Ishikawa (cell line): ENCODE data around the gene TF.

Experiments used
- CEBPB ChIP-seq: IDR thresholded peaks from 2 replicates; pipeline ENCODE4 v1.6.1; 2012
- CREB1 ChIP-seq: IDR thresholded peaks from 2 replicates; pipeline ENCODE4 v1.6.1; 2012; ENCODE audit warnings: low read depth
- EGR1 ChIP-seq: IDR thresholded peaks from 2 replicates; pipeline ENCODE4 v1.6.1; 2012
- EP300 ChIP-seq: IDR thresholded peaks from 2 replicates; pipeline ENCODE4 v1.6.1; 2012; ENCODE audit warnings: borderline replicate concordance
- FOXM1 ChIP-seq: IDR thresholded peaks from 2 replicates; pipeline ENCODE4 v1.6.1; 2012; ENCODE audit warnings: low read depth, borderline replicate concordance
- NFIC ChIP-seq: IDR thresholded peaks from 2 replicates; pipeline ENCODE4 v1.6.1; 2012
- RAD21 ChIP-seq: IDR thresholded peaks from 2 replicates; pipeline ENCODE4 v1.6.1; 2012; ENCODE audit warnings: low read depth
- TAF1 ChIP-seq: IDR thresholded peaks from 2 replicates; pipeline ENCODE4 v1.6.1; 2012; ENCODE audit warnings: low read depth, mild to moderate bottlenecking
- TCF12 ChIP-seq: IDR thresholded peaks from 2 replicates; pipeline ENCODE4 v1.6.1; 2012; ENCODE audit warnings: low read depth
- TEAD4 ChIP-seq: IDR thresholded peaks from 2 replicates; pipeline ENCODE4 v1.6.1; 2012
- YY1 ChIP-seq: IDR thresholded peaks from 2 replicates; pipeline ENCODE4 v1.6.1; 2012; ENCODE audit warnings: low read depth
- ZBTB7A ChIP-seq: IDR thresholded peaks from 2 replicates; pipeline ENCODE4 v1.6.1; 2012; ENCODE audit warnings: low read depth
- TF ChIP-seq, protein P1 (sequence below): IDR thresholded peaks from 2 replicates; pipeline ENCODE4 v1.6.1; 2012
- TF ChIP-seq, protein P2 (sequence below): IDR thresholded peaks from 2 replicates; pipeline ENCODE4 v1.6.1; 2012
- TF ChIP-seq, protein P3 (sequence below): IDR thresholded peaks from 2 replicates; pipeline ENCODE4 v1.6.1; 2012; ENCODE audit warnings: low read depth, mild to moderate bottlenecking

Gene TF

DNA sequence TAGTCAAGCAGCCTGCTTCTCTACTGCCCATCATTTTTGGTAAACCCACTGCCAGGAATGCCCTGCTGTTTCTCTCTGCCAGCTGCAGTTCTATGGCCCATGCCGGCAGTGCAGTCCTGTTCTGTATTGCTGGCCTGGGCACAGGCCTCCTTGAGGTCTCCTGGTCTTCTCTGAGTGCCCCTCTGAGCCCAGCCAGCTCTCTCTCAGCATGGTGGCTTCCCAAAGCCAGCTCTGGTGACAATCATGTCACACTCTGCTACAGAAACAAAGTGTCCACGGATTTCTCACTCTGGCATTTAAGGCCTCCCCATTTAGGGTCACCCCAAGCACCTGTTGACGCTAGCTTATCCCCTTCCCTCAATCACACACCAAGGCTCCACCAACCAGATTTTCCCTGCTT lies 83.9 kb downstream of the TF start:
- no peak for TF ChIP-seq TEAD4
- no peak for TF ChIP-seq TAF1
- no peak for TF ChIP-seq FOXM1
- no peak for TF ChIP-seq CREB1
- TF ChIP-seq NFIC: no peak
- TF ChIP-seq YY1: no peak
- no peak for TF ChIP-seq ZBTB7A
- TF ChIP-seq, protein P1, sequence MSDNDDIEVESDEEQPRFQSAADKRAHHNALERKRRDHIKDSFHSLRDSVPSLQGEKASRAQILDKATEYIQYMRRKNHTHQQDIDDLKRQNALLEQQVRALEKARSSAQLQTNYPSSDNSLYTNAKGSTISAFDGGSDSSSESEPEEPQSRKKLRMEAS: no peak
- TF ChIP-seq EGR1: no peak
- TF ChIP-seq, protein P2, sequence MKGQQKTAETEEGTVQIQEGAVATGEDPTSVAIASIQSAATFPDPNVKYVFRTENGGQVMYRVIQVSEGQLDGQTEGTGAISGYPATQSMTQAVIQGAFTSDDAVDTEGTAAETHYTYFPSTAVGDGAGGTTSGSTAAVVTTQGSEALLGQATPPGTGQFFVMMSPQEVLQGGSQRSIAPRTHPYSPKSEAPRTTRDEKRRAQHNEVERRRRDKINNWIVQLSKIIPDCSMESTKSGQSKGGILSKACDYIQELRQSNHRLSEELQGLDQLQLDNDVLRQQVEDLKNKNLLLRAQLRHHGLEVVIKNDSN: no peak
- TF ChIP-seq RAD21: no peak
- no peak for TF ChIP-seq TCF12
- no peak for TF ChIP-seq EP300
- no peak for TF ChIP-seq CEBPB
- TF ChIP-seq, protein P3, sequence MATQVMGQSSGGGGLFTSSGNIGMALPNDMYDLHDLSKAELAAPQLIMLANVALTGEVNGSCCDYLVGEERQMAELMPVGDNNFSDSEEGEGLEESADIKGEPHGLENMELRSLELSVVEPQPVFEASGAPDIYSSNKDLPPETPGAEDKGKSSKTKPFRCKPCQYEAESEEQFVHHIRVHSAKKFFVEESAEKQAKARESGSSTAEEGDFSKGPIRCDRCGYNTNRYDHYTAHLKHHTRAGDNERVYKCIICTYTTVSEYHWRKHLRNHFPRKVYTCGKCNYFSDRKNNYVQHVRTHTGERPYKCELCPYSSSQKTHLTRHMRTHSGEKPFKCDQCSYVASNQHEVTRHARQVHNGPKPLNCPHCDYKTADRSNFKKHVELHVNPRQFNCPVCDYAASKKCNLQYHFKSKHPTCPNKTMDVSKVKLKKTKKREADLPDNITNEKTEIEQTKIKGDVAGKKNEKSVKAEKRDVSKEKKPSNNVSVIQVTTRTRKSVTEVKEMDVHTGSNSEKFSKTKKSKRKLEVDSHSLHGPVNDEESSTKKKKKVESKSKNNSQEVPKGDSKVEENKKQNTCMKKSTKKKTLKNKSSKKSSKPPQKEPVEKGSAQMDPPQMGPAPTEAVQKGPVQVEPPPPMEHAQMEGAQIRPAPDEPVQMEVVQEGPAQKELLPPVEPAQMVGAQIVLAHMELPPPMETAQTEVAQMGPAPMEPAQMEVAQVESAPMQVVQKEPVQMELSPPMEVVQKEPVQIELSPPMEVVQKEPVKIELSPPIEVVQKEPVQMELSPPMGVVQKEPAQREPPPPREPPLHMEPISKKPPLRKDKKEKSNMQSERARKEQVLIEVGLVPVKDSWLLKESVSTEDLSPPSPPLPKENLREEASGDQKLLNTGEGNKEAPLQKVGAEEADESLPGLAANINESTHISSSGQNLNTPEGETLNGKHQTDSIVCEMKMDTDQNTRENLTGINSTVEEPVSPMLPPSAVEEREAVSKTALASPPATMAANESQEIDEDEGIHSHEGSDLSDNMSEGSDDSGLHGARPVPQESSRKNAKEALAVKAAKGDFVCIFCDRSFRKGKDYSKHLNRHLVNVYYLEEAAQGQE: no peak

DNA sequence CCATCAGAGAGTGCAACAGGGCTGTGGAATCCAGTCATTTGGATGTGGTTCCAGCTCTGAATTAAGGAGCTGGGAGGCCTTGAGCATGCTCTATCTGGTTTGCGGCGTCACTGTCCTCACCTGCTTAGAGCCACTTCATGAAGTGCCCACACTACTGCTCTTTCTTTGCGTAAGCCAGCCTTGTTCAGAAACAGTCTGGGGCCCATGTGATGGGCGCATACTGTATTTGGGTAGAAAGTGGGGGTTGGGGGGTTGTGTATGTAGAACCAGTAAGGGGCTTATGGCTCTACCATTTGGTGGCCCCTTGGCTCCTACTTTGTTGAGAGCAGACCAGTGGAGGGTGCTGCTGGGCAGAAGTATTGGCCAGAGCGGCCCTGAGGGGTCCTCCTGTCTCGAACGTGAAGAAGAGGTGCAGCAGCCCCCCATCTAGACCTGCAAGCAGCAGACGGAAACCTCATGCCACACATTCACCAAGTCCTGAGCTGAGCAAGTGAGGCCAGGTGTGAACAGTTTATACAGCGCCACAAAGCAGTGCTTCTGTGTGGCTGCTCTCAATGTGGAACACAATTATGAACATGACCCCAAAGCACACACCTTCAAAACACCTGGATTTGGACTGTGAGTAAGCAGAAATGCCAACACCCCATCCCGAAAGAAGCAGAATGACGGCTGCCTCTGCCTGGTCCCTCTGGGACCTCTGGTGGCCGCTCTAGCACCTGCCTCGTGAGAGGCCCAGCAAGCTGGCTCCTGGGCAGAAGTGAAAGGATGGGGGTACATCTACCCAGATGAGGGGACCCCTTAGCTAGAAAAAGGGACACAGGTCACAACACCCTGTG lies 86.0 kb downstream of the TF start:
- TF ChIP-seq CREB1 (no peak), RAD21 (peak; percentile 25; the same call in 1 of the 2 replicates)

DNA sequence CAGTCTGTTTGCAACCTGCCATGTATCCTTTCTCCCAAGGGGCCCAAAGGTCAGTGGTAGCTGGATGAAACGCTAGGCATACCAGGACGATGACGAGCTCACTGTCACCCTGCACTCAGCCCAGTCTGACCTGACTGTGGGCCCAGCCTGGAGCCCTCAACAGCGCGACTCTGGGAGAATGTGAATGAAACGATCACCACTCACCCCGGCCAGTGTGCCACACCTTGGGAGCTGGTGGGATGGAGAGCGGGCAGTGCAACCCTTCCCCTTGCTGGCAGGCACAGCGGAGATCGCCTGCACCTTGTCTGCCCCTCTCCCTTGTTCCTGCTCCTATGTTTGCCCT lies 86.6 kb downstream of the TF start:
- TF ChIP-seq ZBTB7A: no peak
- TF ChIP-seq, protein P1: no peak
- TF ChIP-seq, protein P2: no peak
- no peak for TF ChIP-seq RAD21
- no peak for TF ChIP-seq EGR1
- no peak for TF ChIP-seq NFIC
- TF ChIP-seq CEBPB: no peak
- TF ChIP-seq TCF12: no peak
- TF ChIP-seq, protein P3: no peak
- TF ChIP-seq FOXM1: no peak
- no peak for TF ChIP-seq TAF1
- no peak for TF ChIP-seq TEAD4
- TF ChIP-seq CREB1: no peak
- no peak for TF ChIP-seq EP300

DNA sequence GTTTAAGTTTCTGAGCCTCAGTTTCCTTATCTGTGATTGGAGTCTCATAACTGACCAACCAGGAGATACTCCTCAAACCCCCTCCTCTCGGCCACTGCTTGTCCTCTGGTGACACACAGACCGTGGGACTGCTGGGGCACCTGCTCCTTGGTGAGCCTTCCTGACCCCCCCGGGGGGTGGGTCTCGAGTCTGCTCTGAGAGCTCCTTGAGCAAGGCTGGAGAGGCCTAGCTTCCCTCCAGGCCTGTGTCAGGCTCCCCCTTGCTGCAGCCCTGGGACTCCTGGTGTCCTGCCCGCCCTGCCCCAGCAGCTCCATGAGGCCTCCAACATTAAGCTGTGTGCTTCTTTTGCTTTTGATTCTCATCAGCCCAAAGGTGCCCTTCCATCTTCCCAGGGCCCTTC lies 87.1 kb downstream of the TF start:
- TF ChIP-seq ZBTB7A (no peak), TCF12 (no peak), YY1 (no peak), CEBPB (no peak), TEAD4 (no peak), CREB1 (no peak), NFIC (no peak), RAD21 (no peak), EP300 (no peak), EGR1 (no peak), TAF1 (no peak), FOXM1 (no peak)
- TF ChIP-seq, protein P2: no peak
- TF ChIP-seq, protein P1: no peak
- TF ChIP-seq, protein P3: no peak
